HCT116 (cell line): ENCODE results near the gene CNPPD1. TPM values are rescaled to one million over a fixed set of nuclear protein-coding genes. Genes with fewer than 3 reads are reported as not detected.
"Not testable (repeated sequence)": the region's sequence is repeated elsewhere in the genome, so short reads cannot be mapped to it uniquely, and the experiment has no call there.

Experiments
- ATAC-seq: fragments of 200-7000 bp; cut with Tn5 transposase; 2 replicates; pipeline ENCODE4 v1.9.1; 2020; ENCODE audit warnings: mild to moderate bottlenecking, moderate library complexity
- BruUV-seq: library from RNA; stranded (reverse); fragments of 400-500 nt; replicated peaks from 2 replicates; lab custom pipeline; 2021; lab: Mats Ljungman, UMichigan
- CTCF ChIA-PET: fragments of 300-600 bp; sonication (Branson Sonifier 250); formaldehyde crosslinking; loops from one replicate; lab custom pipeline; 2021; ENCODE audit warnings: antibody characterized with exemption; lab: Charles Lee
- POLR2A ChIA-PET: fragments of 300-600, 350-600 bp; sonication (Branson Sonifier 250); formaldehyde crosslinking; loops from one replicate; lab custom pipeline; 2021; ENCODE audit warnings: antibody characterized with exemption; lab: Charles Lee
- RAD21 ChIA-PET, 2 experiments: fragments of 300-600 bp; sonication (Branson Sonifier 250); formaldehyde crosslinking; loops; one replicate each; lab custom pipeline; 2023; ENCODE audit warnings: low total read pairs in 2 of 2; ENCODE audit not compliant: uncharacterized antibody in 2 of 2, unreplicated experiment in 2 of 2, low non-redundant PET in 1 of 2; lab: Charles Lee
- DNase-seq: peaks from one replicate; pipeline ENCODE4 v3.0.0-alpha.2; 2010; ENCODE audit warnings: low read depth, low spot score
- H2AFZ ChIP-seq: fragments of 200-600 bp; shearing (Covaris generic), sonication (generic); 2 replicates; pipeline ENCODE4 v1.6.1; 2017; ENCODE audit warnings: low read depth, mixed run types, mixed read lengths, antibody characterized with exemption, low read length; ENCODE audit not compliant: poor library complexity, severe bottlenecking
- H3K27ac ChIP-seq: 2 replicates; pipeline ENCODE4 v1.5.1; 2012; ENCODE audit warnings: low read depth, low read length
- H3K27me3 ChIP-seq: fragments of 200-600 bp; sonication (generic); 2 replicates; pipeline ENCODE4 v1.6.1; 2016; ENCODE audit warnings: mixed run types, low read length, mixed read lengths; ENCODE audit not compliant: insufficient read depth
- H3K36me3 ChIP-seq, 2 experiments: fragments of 200-500 bp in 1 of 2; fragments of 200-600 bp in 1 of 2; sonication (Bioruptor generic) in 1 of 2; sonication (generic) in 1 of 2; 2 replicates each; pipeline versions ENCODE4 v1.5.1 to v1.6.1; 2014 to 2016; ENCODE audit warnings: low read length in 2 of 2, inconsistent platforms in 1 of 2, mixed read lengths in 1 of 2, mixed run types in 1 of 2; ENCODE audit not compliant: insufficient read depth in 2 of 2, control insufficient read depth in 1 of 2
- H3K4me1 ChIP-seq, 2 experiments: fragments of 200-600 bp in 1 of 2; sonication (generic) in 1 of 2; 2 replicates each; pipeline versions ENCODE4 v1.5.1 to v1.6.1; 2012 to 2017; ENCODE audit warnings: low read length in 2 of 2, inconsistent platforms in 1 of 2, mild to moderate bottlenecking in 1 of 2, mixed read lengths in 1 of 2, mixed run types in 1 of 2, moderate library complexity in 1 of 2; ENCODE audit not compliant: insufficient read depth in 2 of 2, control insufficient read depth in 1 of 2
- H3K4me2 ChIP-seq: fragments of 200-600 bp; sonication (generic); 2 replicates; pipeline ENCODE4 v1.6.1; 2017; ENCODE audit warnings: mixed run types, low read length, mixed read lengths
- H3K4me3 ChIP-seq, 2 experiments: fragments of 200-600 bp in 1 of 2; sonication (generic) in 1 of 2; replicated peaks in 1 of 2; 2 replicates each; pipeline ENCODE4 v1.5.1; 2011 to 2016; ENCODE audit warnings: low read length in 2 of 2, control low read depth in 1 of 2, low read depth in 1 of 2, mild to moderate bottlenecking in 1 of 2, mixed read lengths in 1 of 2, mixed run types in 1 of 2
- H3K79me2 ChIP-seq: fragments of 200-600 bp; sonication (generic); 2 replicates; pipeline ENCODE4 v1.6.1; 2017; ENCODE audit warnings: mild to moderate bottlenecking, mixed run types, low read length, moderate library complexity, mixed read lengths; ENCODE audit not compliant: insufficient read depth
- H3K9ac ChIP-seq: fragments of 200-600 bp; sonication (generic); 2 replicates; pipeline ENCODE4 v1.6.1; 2016; ENCODE audit warnings: low read length, mixed read lengths
- H3K9me2 ChIP-seq: fragments of 200-600 bp; sonication (generic), shearing (Covaris generic); 2 replicates; pipeline ENCODE4 v1.6.1; 2017; ENCODE audit warnings: mixed run types, mild to moderate bottlenecking, moderate library complexity; ENCODE audit not compliant: insufficient read depth
- H3K9me3 ChIP-seq, 2 experiments: fragments of 200-500 bp in 1 of 2; fragments of 200-600 bp in 1 of 2; sonication (Bioruptor generic) in 1 of 2; sonication (generic) in 1 of 2; 2 replicates each; pipeline ENCODE4 v1.6.1; 2014 to 2017; ENCODE audit warnings: low read length in 2 of 2, mixed read lengths in 2 of 2, inconsistent platforms in 1 of 2, low read depth in 1 of 2, mild to moderate bottlenecking in 1 of 2, mixed run types in 1 of 2, moderate library complexity in 1 of 2; ENCODE audit not compliant: control insufficient read depth in 1 of 2, insufficient read depth in 1 of 2
- H4K20me1 ChIP-seq: fragments of 200-600 bp; sonication (generic), shearing (Covaris generic); 2 replicates; pipeline ENCODE4 v1.6.1; 2017; ENCODE audit warnings: mixed run types, mild to moderate bottlenecking, moderate library complexity; ENCODE audit not compliant: insufficient read depth
- EZH2phosphoT487 ChIP-seq: fragments of 200-600 bp; IDR thresholded peaks from 2 replicates; pipeline ENCODE4 v1.6.1; 2018; ENCODE audit warnings: antibody characterized with exemption, borderline replicate concordance
- POLR2AphosphoS5 ChIP-seq: IDR thresholded peaks from 2 replicates; pipeline ENCODE4 v1.6.1; 2011; ENCODE audit warnings: mild to moderate bottlenecking, low read depth, low read length, moderate library complexity
- SP1 ChIP-seq: IDR thresholded peaks from 2 replicates; pipeline ENCODE4 v1.6.1; 2012; ENCODE audit warnings: low read depth
- SRF ChIP-seq: IDR thresholded peaks from 2 replicates; pipeline ENCODE4 v1.6.1; 2012; ENCODE audit warnings: low read depth
- TCF7L2 ChIP-seq: IDR thresholded peaks from 2 replicates; pipeline ENCODE4 v1.7.0; 2011; ENCODE audit warnings: borderline replicate concordance, inconsistent platforms; ENCODE audit not compliant: insufficient read depth, insufficient read length; ENCODE audit errors: extremely low read depth
- intact Hi-C: fragments of 100-400 bp; cut with micrococcal nuclease; formaldehyde crosslinking; loops from 2 replicates; pipeline ENCODE4 v1.10.0; 2022
- total RNA-seq: library from RNA; stranded (reverse); gene quantifications from one replicate; pipeline ENCODE4 v1.2.1, GENCODE V29; 2021; ENCODE audit not compliant: unreplicated experiment

Gene CNPPD1
- total RNA-seq, 1 experiment from 2014 or later: 41.9 TPM

DNA sequence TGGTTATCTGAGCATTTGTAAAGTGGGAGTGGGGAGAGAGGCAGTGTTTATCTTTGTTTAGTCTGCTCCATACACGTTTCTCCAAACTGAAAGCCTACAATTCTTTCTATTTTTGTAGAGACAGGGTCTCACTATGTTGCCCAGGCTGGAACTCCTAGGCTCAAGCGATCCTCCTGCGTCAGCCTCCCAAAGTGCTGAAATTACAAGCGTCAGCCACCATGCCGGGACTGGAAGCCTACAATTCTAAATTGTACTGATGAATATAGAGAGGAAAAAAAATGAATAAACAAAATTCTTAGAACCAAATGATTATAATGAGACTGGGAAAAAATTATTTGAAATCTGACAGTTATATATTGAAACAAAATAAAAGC, 28.4 kb upstream of the CNPPD1 start:
- intact Hi-C loops: no loop called here
- ChIA-PET CTCF (no interaction called here), RAD21 (no interaction called here), POLR2A (no interaction called here)
- H3K4me1 ChIP-seq: peaks cover 11 to 17% of the 10 kb centered on the region in 2 experiments
- H3K79me2 ChIP-seq: no peaks in the 10 kb centered on the region
- no peak overlapping the region for H3K4me2 ChIP-seq
- no peak for DNase-seq
- no peak overlapping the region for H3K9ac ChIP-seq
- no peak for ATAC-seq
- no TSS peak for BruUV-seq
- TF ChIP-seq SRF (no peak), EZH2phosphoT487 (no peak), TCF7L2 (no peak)
- H3K4me3 ChIP-seq: no peak overlapping the region
- no peak overlapping the region for H3K27ac ChIP-seq
- H3K9me2 ChIP-seq: no peaks in the 10 kb centered on the region
- H3K9me3 ChIP-seq: peaks cover 0 to 9% of the 10 kb centered on the region in 2 experiments; a peak in 2 of 4 replicates
- H3K36me3 ChIP-seq: peaks cover 10 to 13% of the 10 kb centered on the region in 2 experiments; a peak in 3 of 4 replicates
- H4K20me1 ChIP-seq: no peaks in the 10 kb centered on the region
- H2AFZ ChIP-seq: no peak overlapping the region
- no peaks in the 10 kb centered on the region for H3K27me3 ChIP-seq

- no peaks in the 10 kb centered on the region for H3K9me2 ChIP-seq
- no peak overlapping the region for H3K4me3 ChIP-seq
- peaks cover 7 to 11% of the 10 kb centered on the region in 2 experiments; a peak in 3 of 4 replicates for H3K36me3 ChIP-seq
- no peak overlapping the region for H3K9ac ChIP-seq
- TF ChIP-seq POLR2AphosphoS5: no peak
- no peak for TF ChIP-seq TCF7L2
- TF ChIP-seq SP1: no peak
- TF ChIP-seq, all 23 proteins: peak for 0
- intact Hi-C loops: no loop called here
- Histone ChIP-seq H3K27ac (no peak overlapping the region), H3K79me2 (no peaks in the 10 kb centered on the region), H3K4me2 (no peak overlapping the region), H3K4me1 (peaks cover 11 to 17% of the 10 kb centered on the region in 2 experiments), H3K27me3 (no peaks in the 10 kb centered on the region), H2AFZ (no peak overlapping the region), H3K9me3 (peaks cover 0 to 9% of the 10 kb centered on the region in 2 experiments; a peak in 2 of 4 replicates), H4K20me1 (no peaks in the 10 kb centered on the region)
- ChIA-PET POLR2A (no interaction called here), CTCF (no interaction called here), RAD21 (no interaction called here)
- no peak for DNase-seq
- ATAC-seq: no peak
- no TSS peak for BruUV-seq
Observed at GRCh38 chr2:219204425-219205164, 27.9 kb upstream of the CNPPD1 start.

GRCh38 chr2:219201331-219201730, 24.6 kb upstream of the CNPPD1 start:
- POLR2A ChIA-PET, H3K4me2 ChIP-seq, H3K27ac ChIP-seq, H3K9ac ChIP-seq, H3K9me3 ChIP-seq, RAD21 ChIA-PET, DNase-seq, H3K9me2 ChIP-seq, BruUV-seq, H2AFZ ChIP-seq, CTCF ChIA-PET, H3K36me3 ChIP-seq, H3K79me2 ChIP-seq, ATAC-seq, H3K4me3 ChIP-seq, H3K27me3 ChIP-seq, intact Hi-C loops, H4K20me1 ChIP-seq, H3K4me1 ChIP-seq: not testable (repeated sequence)
